Ammon's horn (tissue), 1 donor: Measurements from ENCODE around the gene ZNF439.
"Not testable (repeated sequence)": the region's sequence is repeated elsewhere in the genome, so short reads cannot be mapped to it uniquely, and the experiment has no call there.

ENCODE experiments used
- DNase-seq: peaks from one replicate; pipeline ENCODE4 v3.0.0-alpha.2; 2016; ENCODE audit warnings: low spot score

Gene ZNF439

DNA sequence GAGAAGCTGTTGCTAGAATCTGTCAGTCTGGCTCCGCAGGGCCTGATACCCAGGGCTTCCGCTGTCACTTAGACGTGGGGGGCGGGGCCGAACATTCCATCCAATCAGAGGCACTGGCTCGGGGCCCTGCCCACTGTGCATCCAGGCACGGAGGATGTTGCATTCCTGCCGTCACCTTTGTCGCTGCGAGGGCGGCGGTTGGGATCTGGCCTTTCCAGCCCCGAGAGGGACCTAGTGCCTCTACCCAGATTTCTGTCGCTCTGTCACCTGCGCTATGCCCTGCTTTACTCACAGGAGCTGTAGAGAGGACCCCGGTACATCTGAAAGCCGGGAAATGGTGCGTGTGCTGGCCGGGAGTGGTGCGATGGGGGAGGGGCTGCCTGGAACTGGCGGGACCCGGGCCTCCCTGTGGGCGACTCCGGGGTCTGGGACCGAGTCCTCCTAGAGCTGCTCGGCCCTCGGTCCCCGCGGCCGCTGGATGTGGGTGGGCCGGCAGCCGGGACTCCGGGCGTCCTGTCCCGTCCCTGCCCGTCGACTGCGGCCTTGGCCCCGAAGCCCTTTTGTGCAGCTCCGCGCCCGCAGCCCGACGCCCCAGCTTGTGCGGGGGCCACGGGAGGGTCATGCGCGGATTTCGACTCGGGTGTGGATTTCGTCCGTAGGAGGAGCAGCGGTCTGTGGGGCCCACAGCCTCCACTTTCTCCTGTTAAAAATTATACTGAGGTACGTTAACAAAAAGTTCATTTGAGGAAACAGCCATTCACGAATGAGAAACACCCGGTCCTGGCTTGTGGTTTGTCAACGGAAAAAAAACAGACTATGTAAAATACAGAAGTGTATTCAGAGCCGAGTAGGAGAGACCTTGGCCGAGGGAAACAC, at the start of gene ZNF439:
Gene ZNF439 (plus strand): TSS at position 133 of the 876 bp plus-strand sequence. CDS start 142 bp downstream, at position 275.
- DNase-seq = peak; percentile 97

DNA sequence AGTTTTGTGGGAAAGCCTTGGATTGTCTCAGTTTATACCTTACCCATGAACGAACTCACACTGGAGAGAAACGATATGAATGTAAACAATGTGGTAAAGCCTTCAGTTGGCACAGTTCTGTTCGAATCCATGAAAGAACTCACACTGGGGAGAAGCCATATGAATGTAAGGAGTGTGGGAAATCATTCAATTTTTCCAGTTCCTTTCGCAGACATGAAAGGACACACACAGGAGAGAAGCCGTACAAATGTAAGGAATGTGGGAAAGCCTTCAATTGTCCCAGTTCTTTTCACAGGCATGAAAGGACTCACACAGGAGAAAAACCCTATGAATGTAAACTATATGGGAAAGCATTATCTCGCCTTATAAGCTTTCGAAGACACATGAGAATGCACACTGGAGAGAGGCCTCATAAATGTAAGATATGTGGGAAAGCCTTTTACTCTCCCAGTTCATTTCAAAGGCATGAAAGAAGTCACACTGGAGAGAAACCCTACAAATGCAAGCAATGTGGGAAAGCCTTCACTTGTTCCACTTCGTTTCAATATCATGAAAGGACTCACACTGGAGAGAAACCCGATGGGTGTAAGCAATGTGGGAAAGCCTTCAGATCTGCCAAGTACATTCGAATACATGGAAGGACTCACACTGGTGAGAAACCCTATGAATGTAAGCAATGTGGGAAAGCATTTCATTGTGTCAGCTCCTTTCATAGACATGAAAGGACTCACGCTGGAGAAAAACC, 42.0 kb upstream of the ZNF439 start:
- DNase-seq = no peak

DNA sequence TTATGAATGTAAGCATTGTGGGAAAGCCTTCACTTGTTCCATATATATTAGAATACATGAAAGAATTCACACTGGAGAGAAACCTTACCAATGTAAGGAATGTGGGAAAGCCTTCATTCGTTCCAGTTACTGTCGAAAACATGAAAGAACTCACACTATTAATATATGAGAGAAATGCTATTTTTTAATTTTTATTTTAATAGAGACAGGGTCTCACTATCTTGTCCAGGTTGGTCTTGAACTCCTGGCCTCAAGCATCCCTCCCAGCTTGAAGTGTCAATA, 41.5 kb upstream of the ZNF439 start:
- no peak for DNase-seq

DNA sequence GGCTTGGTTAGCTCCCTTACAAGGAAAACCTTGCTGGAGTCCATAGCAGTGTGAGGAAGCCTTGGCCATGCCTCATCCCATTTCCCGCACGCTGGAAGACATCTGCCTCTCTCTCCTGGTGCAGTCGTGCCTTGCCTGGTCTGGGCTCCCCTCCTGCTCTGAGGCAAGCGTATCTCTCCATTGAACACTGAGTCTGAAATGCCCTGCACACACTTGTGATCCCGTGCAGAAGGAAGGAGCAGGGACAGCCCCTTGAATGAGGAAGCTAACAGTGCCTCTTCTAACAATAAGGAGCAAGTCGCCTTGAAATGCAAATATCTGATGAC, 34.9 kb upstream of the ZNF439 start:
- DNase-seq = no peak

DNA sequence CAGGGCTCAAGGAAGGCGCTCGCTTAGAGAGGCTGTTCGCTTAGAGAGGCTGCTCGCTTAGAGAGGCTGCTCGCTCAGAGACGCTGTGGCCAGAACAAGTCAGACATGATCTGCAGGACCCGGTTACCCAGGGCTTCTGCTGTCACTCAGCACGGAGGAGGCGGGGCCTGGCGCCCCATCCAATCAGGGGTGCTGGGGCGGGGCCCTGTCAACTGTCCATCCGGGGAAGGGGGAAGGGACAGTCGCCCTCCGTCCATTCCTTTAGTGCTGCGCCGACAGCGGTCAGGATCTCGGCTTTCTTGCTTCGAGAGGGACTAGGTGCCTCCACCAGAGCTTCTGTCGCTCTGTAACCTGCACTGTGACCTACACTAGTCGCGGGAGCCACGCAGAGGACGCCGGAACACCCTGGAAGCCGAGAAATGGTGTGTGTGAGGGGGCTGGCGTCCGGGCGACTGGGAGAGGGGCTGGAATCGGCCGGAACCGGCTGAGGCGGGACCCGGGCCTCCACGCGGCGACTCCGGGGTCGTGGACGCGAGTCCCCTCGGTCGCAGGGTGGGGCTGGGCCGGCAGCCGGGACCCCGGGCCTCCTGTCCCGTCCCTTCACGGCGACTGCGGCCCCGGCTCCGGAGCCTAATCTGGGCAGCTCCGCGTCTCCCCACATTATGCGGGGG, 34.4 kb upstream of the ZNF439 start, which contains the start of gene ZNF440:
Gene ZNF440 (plus strand): TSS at position 245 of the 671 bp plus-strand sequence. CDS start 175 bp downstream, at position 420.
- peak; percentile 98 for DNase-seq

DNA sequence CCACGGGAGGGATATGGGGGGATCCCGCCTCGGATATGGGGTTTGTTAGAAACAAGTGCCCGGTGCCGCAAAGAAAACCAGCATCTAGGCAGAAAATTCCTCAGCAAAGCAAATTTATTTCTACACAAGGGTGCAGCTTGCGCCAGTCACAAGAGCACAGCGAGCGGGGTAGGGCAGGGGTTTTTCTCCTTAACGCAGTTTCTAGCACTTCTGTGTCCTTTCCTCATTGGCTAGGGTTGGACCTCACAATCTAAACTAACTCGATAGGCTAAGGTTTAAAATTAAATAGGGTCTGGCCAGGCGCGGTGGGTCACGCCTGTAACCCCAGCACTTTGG, 33.9 kb upstream of the ZNF439 start:
- DNase-seq = peak; percentile 7

GRCh38 chr19:11821474-11822109, 26.9 kb upstream of the ZNF439 start:
- DNase-seq = no peak

DNA sequence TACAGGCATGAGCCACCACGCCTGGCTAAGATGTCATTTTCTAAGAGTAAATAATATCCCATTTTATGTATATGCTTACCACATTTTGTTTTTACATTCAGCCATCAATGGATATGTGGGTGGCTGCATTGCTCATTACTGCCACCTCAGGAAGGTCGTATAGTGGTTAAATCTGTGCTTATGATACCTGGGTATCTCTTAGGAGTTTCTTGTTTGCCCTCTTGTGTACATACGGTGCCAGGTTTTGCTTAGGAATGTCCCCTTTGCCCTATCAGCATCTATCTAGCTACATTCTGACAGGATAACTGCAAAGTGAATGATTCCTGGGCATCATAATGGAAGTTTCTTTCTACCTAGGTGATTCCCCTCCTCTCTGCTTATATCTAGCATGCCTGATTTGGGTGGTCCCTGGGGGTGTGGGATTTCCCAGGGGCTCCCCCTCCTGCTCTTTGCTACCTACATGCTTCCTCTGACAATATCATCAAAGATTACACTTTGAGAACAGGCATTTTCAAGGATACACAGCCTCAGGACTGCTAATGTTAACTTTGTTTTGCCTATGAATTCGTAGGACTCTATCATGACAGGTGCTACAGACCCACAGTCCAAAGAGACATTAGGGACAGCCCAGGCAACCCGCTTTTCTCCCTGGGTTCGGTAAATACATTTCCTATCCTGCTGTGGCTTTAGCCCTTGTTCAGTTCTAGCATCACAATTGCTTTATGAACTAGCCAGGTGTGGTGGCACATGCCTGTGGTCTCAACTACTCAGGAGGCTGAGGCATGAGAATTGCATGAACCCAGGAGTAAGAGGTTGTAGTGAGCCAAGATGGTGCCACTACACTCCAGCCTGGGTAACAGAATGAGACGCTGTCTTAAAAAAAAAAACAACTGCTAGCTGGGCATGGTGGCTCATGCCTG, 19.3 kb upstream of the ZNF439 start:
- DNase-seq = not testable (repeated sequence)

DNA sequence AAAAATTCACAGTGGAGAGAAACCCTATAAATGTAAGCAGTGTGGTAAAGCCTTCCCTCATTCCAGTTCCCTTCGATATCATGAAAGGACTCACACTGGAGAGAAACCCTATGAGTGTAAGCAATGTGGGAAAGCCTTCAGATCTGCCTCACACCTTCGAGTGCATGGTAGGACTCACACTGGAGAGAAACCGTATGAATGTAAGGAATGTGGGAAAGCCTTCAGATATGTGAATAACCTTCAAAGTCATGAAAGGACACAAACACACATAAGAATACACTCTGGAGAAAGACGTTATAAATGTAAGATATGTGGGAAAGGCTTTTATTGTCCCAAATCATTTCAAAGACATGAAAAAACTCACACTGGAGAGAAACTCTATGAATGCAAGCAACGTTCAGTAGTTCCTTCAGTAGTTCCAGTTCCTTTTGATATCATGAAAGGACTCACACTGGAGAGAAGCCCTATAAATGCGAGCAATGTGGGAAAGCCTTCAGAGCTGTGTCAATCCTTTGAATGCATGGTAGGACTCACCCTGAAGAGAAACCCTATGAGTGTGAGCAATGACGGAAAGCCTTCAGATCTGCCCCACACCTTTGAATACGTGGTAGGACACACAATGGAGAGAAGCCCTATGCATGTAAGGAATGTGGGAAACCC, 16.1 kb upstream of the ZNF439 start:
- DNase-seq = no peak

- no peak for DNase-seq
These were observed 15.0 kb upstream of the ZNF439 start for GRCh38 chr19:11833541-11833940.

- DNase-seq = not testable (repeated sequence)
These were observed 12.9 kb upstream of the ZNF439 start for GRCh38 chr19:11835626-11836066.

DNA sequence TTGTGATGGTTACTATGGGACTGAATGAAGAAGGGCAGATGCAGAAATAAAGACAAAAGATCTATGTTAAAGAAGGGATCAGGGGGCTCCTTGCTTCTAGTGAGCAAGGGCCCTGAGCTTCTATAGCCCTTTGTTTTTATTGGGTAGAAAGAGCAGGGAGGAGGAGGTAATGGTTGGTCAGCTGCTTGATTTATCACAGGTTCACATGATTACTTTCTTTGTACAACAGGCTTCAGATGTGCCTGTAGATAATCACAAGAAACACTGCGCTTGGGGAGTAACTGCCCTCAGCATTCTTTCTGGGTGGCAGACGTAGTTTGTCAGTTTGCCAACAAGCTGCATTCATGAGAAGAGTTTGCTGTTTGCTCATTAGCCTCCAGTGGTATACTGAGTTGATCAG, 4.8 kb upstream of the ZNF439 start:
- DNase-seq = no peak

DNA sequence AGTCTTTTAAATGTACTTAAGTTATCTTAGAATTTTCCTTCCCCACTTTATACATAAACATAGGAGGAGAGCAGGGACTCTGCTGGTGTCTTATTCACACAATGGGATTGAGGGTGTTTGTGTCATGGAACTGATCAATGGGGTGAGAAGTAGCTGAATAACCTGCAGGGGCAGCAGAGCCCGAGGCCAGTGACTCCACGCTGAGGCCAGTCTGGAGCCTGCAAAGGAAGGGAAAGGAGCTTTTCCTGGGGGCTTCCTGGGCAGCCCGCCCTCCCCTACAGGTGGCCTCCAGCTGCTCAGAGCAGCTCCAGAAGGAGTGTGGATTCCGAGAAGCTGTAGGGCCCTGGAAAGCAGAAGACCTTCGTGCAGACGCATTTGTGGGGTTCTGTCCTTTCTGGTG, 911 bp upstream of the ZNF439 start:
- DNase-seq = not testable (repeated sequence)

DNA sequence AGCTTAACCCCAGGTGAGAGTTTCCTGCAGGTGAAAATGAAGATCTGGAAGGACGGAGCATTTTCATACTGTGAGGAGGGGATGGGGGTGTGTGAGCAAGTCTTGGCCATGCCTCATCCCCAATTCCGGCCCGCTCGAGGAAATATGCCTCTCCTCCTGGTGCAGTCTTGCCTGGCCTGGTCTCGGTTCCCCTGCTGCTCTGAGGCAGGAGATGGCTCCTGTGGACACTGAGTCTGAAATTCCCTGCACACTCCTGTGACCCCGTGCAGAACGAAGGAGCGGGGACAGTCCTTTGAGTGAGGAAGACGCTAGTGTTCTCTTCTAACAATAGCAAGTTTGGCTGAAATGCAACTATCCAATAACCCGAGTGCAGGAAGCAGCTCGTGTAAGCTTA, 329 bp upstream of the ZNF439 start:
- no peak for DNase-seq

- DNase-seq = not testable (repeated sequence)
These were observed 1.8 kb downstream of the ZNF439 start for GRCh38 chr19:11850289-11850688.

GRCh38 chr19:11853358-11853757, 4.8 kb downstream of the ZNF439 start:
- no peak for DNase-seq

DNA sequence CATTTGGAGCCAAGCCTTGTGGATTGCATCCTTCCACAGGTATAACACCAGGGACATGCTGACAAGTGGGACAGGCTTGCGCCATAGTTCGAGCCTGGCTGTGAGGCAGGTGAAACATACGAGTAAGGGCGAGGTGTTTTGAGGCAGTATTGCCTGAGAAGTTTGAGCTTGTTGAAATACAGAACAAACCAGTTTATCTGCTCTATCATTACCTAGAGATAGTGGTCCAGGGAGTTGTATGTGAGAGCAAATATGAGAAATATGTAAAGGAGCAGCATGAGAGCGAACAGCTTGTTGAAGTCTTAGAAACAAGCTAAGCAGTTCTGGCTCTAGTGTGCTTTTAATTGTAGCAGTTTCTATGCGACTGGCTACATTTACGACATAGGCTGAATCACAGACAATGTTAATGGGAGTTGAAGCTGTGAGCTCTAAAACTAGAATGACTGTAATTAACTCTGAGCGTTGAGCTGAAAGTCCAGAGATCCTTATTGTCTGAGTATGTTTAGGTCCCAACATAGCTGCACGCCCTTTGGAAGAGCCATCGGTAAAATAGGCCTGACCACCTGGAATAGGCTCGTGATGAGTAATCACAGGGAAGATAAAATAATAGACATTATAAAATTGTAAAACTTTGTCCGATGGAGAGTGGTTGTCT, 8.2 kb downstream of the ZNF439 start:
- peak; percentile 7 for DNase-seq

- no peak for DNase-seq
These were observed 12.2 kb downstream of the ZNF439 start for GRCh38 chr19:11860721-11861120.

- no peak for DNase-seq
These were observed 12.8 kb downstream of the ZNF439 start for GRCh38 chr19:11861301-11861700.

DNA sequence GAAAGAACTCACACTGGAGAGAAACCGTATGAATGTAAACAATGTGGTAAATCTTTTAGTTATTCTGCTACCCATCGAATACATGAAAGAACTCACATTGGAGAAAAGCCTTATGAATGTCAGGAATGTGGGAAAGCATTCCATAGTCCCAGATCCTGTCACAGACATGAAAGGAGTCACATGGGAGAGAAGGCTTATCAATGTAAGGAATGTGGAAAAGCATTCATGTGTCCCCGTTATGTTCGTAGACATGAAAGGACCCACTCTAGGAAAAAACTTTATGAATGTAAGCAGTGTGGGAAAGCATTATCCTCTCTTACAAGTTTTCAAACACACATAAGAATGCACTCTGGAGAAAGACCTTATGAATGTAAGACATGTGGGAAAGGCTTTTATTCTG, 19.2 kb downstream of the ZNF439 start:
- not testable (repeated sequence) for DNase-seq
